VCaP (cell line): ENCODE measurements around the gene SDC3.
"Not testable (repeated sequence)": the region's sequence is repeated elsewhere in the genome, so short reads cannot be mapped to it uniquely, and the experiment has no call there.

Experiments
- H3K27ac ChIP-seq: fragments of 450-650 bp; 2 replicates; pipeline ENCODE4 v1.5.1; 2017
- TF ChIP-seq, protein P1 (sequence below): fragments of 450-650 bp; conservative IDR thresholded peaks from 2 replicates; pipeline ENCODE4 v1.5.1; 2017; ENCODE audit warnings: mild to moderate bottlenecking, moderate library complexity

SDC3 gene

DNA sequence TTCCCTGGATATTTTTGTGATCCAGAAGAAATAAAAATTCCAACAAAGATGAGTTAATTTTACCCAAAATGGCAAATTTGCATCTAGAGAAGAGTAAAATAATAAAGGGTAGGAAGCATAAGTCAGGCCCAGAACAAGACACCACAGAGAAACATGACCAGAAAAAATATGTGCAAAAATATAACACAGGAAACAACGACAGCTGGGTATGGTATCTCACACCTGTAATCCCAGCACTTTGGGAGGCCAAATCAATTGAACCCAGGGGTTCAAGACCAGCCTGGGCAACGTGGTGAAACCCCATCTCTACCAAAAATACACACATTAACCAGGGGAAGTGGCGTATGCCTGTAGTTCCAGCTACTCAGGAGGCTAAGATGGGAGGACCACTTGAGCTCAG lies 39.7 kb upstream of the SDC3 start:
- H3K27ac ChIP-seq, result no peak overlapping the region
- TF ChIP-seq, protein P1, sequence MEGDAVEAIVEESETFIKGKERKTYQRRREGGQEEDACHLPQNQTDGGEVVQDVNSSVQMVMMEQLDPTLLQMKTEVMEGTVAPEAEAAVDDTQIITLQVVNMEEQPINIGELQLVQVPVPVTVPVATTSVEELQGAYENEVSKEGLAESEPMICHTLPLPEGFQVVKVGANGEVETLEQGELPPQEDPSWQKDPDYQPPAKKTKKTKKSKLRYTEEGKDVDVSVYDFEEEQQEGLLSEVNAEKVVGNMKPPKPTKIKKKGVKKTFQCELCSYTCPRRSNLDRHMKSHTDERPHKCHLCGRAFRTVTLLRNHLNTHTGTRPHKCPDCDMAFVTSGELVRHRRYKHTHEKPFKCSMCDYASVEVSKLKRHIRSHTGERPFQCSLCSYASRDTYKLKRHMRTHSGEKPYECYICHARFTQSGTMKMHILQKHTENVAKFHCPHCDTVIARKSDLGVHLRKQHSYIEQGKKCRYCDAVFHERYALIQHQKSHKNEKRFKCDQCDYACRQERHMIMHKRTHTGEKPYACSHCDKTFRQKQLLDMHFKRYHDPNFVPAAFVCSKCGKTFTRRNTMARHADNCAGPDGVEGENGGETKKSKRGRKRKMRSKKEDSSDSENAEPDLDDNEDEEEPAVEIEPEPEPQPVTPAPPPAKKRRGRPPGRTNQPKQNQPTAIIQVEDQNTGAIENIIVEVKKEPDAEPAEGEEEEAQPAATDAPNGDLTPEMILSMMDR, result no peak

DNA sequence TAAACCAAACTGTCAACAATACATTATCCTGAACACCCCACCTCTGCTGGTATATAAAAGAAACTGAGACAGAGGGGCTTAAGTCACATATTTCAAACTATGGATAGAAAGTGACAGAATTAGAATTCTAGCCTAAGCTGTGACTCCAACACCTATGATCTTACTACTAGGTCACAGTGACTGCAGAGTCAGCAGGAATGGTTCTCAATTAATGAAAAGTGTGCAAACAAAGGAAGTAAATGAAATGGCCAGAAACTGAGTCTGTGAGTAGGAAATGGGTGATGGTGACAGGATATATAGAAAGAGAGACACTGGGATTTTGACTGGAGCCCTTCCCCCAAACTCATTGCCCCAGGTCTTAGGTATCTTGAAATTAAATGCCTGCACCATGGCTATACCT lies 38.7 kb upstream of the SDC3 start:
- TF ChIP-seq, protein P1, result no peak
- no peak overlapping the region for H3K27ac ChIP-seq

DNA sequence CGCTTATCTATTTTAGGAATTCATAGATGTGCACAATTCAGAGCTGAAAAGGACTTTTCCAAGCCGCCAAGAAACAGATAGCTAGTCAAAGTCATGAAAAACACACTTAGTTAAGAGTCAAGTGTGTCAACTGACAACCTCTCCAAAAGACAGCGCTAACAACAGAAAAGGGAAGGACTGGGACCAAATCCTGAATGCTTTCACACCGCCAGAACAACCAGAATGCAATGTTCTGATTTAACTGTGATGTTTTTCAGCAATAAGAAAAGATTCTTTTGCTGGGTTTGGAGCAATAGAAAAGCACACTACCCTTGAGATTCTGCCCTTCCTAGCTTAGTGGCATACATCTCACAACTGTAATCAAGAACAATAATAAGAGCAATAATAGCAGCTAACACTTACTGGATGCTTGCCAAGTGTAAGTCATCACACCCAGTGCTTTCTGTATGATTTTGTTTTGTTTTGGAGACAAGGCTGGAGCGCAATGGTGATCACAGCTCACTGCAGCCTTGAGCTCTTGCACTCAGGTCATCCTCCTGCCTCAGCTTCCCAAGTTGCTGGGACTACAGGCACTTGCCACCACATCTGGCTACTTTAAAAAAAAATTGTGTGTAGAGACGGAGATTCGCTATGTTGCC lies 33.9 kb upstream of the SDC3 start:
- no peak overlapping the region for H3K27ac ChIP-seq
- TF ChIP-seq, protein P1, result no peak

DNA sequence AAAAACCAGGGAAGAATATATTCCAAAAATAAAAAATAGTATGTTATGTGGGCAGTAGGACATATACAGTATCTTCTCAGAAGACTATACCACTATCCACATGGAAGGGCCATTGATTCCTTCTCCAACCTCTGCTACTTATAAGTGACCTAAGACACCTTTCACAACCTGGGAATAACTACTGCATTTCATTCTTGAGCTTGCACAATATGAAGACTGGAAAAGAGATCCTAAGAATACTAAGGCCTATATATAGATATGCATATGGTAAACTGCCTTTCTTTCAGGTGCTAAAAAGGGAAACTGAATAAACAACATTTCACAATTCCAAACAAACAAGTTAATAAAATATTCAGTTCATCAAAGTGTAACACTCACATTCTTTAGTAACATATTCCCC lies 32.0 kb upstream of the SDC3 start:
- TF ChIP-seq, protein P1, result no peak
- H3K27ac ChIP-seq, result no peak overlapping the region

DNA sequence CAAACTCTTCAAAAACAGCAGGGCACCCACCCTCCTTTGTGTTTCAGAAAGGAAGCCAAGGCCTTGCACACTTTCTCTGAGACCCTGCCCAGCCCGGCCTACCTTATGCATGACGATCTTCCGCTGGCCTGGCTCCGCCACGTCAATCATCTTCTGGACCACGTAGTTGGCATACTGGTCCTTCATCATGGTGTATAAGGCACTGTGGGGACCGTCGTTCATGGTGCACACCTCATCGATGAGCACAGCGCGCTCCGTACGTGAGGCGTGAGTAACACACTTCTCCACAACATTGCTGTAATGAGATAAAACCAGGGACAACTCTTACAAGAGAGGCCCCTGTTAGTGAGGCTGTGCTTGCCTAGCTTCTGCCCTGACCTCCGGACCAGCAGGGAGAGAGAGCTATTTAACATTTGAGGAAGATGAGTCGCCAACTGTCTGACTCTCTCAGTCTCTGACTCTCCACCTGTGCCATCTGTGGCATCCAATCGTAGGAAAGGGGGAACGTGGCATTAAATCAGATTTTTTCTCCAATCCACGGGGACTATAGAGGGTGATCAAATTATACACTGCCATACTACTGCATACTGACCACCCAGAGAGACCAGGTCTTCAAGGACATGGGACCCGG lies 28.1 kb upstream of the SDC3 start:
- H3K27ac ChIP-seq, result no peak overlapping the region
- TF ChIP-seq, protein P1, result no peak

DNA sequence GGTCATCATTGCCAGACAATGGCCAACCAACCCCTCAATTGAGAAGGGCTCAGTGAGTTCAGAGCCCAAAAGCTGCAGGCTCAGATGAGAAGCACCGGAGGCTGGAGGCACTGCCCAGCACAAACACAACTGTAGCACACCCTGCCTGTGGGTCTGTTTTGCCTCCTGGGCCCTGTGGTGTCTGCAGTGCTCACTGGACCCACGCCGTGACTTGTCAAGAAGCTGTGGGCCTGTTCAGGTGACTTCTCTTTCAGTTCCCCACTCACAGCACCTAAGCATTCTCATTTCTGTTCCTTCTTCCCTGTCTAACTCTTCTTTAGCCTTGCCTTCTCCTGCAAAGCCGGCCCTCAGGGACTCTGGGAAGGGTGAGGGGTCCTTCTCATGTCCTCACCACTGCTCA lies 27.2 kb upstream of the SDC3 start:
- not testable (repeated sequence) for H3K27ac ChIP-seq

DNA sequence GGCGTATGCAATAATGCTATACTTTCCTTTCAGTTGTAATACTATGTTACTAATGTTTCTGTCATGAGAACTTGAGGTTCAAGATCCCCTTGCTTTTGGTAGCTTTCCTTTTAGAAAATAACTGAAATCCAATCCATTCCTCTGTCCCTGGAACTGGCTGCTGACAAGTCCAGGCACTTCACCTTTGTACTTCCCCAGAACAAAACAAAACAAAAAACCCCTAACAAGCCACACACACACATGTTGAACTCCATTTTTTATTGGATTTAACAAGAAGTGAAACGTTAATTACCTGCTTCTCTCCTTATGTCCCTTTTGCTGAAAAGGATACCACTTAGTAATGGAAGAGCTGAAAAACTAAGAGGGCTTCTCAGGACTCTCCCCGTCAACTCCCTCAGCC lies 26.1 kb upstream of the SDC3 start:
- H3K27ac ChIP-seq, result no peak overlapping the region
- TF ChIP-seq, protein P1, result no peak

DNA sequence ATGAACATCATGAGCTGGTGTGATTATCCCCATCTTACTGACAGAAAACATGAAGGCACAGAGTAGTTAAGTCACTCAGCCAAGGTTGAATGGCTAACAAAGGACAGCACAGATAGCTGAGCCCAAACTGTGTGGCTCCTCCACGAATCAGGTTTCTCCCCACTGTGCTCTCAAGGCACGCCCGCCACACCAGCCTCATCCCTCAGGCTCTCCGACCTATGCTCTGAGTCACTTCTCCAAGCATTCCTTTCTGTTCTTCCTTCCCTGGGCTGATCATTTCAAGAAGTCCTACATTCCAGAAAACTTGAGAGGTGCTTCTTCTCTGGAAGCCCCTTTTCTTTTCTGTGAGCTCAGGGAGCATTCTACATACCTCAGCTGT lies 25.3 kb upstream of the SDC3 start:
- H3K27ac ChIP-seq, result no peak overlapping the region
- TF ChIP-seq, protein P1, result no peak
